GF-D8 (cell line): ENCODE measurements around the gene CCDC34.

Experiments used
- DNase-seq: peaks from one replicate; lab custom pipeline; 2025; lab: John Stamatoyannopoulos, UW

The CCDC34 gene

DNA sequence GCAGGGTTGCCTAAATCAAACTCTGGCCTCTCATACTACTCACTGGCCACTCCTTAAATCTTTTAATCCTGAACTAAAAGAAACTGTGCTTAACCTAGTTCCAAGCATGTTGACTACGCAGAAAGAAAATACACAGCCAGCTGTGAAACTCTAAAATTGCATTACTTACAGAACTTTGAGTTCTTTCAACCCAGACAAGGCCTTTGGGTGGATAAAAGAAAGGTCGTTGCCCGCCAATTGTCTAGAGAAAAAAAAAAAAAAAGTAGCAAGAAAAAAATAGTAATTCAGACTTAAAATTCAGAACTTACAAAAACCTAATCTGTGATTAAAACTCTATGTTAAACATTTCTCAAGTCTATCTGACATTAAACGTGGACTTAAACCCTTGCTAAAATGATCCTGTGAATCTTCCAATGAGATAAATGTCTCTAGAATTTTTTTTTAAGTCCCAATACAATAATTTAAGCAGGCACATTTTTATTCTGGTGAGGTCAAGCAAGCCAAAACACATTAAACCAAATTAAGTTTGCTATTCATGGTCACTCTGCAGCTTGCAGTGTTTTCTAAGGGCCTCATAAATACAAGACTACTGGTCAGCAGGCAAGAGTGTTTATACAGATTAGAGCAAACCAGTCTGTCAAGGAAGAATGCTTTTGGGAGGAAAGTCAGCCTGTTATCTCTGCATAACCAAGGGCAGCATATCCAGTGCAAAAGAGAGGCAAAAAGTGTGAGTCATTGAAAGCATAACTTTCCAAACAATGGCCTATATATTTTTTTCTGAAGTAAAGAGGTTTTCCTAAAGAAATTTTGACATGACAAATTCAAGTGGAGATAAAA is 29.5 kb upstream of the CCDC34 start:
- no peak for DNase-seq

DNA sequence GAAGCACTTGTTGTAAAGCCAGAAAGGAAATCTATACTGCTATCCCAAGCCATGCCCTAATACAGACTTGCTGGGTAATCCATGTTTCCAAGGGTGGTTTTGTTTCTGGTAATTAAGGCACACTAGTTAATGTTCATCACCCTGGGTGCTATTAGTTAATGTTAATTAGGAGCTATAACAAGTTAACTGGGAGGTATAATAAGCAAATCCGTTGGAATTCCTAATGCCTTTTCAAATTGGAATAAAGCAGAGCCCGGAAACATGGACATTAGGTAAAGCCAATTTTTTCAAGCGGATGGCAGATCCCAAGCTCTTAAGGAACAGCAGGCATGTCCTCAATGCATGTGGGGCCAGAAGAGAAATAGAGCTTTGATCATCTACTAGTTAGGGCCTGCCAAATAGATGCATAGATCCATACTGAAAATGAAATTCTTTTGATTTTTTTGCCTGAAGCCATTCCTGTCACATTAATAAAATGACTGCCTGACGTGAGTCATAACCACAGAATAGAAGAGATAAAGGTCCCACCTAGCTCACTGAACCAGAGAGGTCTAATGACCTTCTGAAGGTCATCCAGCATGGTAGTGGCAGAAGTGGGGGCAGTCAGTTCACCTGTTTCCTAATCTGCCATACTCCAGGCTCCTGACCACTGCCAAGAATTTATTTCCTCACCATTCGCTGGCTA is 28.5 kb upstream of the CCDC34 start:
- DNase-seq, result no peak

DNA sequence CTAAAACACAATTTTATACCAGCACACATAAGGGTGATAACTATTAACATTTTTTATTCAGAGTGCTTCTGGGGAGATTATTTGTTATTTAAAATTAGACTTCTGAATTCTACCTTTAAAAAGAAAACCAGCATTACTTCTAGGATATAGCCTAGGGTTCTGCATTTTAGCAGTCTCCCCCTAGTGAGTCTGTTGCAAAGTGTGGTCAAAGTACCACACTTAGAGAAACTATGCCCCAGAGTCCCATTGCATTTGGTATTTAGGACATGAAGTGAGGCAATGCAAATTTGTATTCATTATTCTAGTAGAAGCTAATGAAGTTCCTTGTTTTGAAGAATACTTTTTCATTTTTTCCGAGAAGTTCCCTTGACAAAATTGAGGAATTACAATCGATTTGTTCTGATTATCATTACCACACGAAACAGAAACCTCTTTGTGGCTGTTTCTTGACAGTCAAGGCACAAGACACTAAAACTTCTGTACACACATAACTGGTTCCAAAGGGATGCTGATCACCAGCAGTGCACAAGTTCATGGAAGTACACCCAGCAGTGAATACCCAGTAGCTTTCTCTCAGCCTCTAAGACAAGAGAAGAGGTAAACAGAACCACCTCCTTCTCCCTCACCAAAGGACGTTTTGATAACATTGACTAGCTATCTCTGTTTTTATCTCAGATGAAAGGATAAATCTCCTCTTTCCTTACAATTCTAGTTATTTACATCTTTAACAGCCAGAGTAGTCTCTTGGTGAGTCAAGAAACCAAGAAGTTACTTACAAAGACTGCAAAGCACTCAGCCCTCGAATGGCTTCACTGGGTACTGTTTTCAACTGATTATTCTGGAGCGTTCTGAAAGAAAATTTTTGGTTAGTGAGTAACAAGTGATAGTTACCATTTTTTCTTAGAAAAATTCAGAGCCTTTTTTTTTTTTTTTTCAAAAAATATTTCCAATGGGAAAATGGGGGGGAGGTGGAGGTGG is 27.6 kb upstream of the CCDC34 start:
- no peak for DNase-seq

DNA sequence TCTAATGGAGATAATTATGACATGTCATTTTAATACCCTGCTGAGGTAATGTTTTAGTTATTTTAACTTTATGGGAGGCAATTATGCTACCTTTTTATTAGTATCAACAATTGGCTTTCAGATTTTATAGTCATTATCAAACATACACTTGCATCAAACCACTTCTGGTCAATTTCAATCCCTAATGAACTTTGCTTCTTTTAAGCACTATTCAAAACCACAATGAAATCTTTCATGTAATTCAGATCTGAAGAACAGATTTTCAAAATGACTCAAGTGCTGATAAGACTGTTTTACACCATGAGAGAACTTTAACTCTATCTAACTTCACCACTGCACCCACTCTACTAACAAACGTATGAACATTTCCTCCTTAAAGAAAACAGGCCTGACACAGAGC is 25.9 kb upstream of the CCDC34 start:
- no peak for DNase-seq

DNA sequence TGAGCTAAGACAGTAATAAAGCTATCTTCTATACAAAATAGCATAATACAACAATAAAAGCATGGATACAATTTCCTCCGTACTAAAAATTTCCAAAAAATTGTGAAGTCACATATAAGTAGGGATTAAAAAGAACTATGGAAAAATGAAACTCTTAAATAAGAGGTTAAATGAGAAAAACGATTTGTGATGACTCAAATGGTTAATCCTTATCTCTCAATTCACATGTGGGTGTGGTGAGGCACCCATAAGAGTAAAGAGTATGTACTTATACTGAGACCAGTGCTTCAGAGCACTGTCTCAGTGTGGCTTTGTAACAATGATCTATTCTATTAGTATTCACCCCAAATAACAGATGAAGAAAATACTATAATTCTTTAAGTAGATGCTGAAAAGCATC is 25.0 kb upstream of the CCDC34 start:
- DNase-seq, result no peak

DNA sequence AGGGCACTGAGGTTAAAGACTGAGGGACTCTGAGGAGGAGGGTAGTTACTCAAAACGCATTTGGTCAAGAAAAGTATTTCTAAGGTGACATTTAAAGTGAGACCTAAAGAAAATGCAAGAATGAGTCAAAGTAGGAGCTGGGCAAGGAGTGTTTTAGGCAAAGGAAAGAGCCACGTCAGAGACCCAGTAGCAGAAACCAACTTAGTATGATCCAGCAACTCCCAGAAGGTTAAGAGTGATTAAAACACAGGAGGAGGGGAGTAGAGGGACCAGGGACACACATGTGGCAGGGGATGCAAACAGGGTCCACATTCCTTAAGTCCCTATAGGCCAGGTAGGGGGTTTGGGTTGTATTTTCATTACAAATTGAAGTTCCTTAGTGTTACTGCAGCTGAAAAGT is 24.3 kb upstream of the CCDC34 start:
- no peak for DNase-seq

DNA sequence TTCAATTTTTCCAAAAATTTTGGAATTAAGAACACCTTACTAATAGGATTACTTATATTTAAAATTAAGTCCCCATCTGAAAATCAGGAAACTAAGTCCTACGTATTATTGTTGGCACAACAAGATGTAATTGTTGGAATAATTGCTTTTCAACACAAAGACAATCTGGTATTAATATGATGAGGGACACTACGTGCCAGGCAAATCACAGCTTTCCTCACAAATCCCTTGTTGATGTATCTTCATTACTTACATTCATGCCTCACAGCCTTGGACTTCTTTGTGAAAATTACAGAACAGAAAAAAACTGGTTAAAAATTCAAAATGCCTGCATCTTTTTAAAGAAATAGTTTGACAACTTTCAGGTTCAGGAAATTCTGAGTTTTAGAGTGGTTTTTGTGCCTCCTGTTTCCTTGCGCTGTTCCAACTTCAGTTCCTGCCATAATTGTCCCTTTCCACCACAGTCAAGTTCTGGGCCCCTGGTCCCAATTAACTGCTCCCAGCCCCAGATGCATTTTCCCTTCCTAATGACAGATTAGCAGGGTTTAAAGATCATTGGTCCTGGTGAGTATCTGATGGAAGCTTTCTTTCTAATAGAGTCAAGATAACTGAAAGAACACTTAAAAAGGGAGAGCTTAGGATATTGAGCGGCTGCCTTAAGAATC is 23.3 kb upstream of the CCDC34 start:
- DNase-seq, result no peak

DNA sequence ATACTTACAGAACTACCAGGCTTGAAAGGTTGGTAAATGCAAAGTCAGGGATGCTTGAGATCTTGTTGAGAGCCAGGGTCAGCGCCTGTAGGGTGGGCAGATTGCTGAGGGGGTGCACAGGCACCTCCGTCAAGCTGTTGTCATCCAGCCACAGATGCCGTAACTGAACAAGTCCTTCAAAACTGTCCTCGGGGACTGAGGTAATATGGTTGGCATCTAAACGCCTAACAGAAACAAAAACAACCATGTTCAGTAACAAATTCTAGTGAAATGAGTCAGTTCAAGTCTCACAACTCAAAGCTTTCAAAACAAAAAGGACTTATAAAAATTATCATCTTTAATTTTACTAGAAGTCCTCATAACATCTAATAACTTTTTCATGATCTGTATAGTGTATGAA is 22.2 kb upstream of the CCDC34 start:
- no peak for DNase-seq

DNA sequence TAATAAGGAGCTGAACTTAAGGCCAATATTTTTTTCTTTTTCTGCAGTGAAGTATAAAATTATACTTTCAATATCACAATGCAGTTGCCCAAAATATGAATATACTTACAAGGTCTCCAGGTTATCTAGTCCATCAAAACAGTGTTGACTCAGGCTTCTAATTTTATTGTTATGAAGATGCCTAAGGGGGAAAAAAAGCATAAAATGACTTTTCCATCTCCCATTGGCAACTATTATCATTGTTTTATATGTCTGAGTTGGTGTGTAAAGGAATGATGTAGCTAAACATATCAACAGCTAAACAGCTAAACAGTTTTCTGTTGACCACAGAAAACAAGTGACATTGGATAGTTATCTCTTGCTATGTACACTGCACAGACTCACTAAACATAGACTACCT is 21.2 kb upstream of the CCDC34 start:
- DNase-seq, result no peak

DNA sequence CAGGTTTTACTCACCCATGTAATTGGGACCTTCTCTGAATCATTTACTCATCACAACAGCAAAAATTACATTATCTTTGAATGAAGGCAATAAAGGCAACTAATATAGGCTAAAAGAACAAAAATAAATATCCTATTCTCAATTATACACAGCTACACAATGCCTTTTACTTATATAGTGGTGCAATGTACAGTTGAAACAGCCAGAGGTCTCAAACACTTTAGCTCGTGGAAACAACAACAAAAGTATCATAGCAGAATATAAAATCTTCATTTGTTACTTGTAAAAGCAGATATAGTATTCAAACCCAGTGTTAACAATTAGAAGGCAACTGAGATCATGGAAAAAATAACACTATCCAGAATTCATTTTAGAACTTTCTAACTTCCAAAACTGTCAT is 20.6 kb upstream of the CCDC34 start:
- DNase-seq, result no peak

DNA sequence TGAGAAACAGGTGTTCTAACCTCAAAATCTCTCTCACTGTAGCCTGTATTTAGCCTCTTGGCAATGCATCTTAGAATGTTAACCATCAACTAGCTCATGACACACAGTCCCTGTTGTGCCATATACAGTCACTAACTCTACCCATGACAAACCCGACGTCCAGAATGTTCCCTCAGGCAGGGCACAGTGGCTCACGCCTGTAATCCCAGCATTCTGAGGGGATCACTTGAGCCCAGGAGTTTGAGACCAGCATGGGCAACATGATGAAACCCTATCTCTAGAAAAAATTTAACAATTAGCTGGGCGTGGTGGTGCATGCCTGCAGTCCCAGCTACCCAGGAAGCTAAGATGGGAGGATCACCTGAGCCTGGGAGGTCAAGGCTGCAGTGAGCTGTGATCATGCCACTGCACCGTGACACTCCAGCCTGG is 18.2 kb upstream of the CCDC34 start:
- no peak for DNase-seq

DNA sequence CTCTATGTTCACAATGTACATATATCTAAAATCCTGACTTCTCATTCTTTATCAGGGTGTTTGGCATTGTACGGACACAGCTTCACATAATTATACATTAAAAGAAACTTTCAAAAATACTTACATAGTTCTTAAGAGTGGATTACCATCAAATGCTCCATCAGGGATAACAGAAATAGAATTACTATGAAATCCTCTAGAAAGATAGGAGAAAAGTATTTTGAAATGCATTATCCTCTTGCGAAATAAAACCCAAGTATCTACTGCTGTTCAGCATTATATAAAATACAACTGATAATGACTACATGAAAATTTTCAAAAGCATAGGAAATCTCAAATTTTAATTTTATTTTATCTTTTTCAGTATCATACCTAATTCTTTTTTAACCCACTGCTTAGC is 17.8 kb upstream of the CCDC34 start:
- DNase-seq, result no peak

DNA sequence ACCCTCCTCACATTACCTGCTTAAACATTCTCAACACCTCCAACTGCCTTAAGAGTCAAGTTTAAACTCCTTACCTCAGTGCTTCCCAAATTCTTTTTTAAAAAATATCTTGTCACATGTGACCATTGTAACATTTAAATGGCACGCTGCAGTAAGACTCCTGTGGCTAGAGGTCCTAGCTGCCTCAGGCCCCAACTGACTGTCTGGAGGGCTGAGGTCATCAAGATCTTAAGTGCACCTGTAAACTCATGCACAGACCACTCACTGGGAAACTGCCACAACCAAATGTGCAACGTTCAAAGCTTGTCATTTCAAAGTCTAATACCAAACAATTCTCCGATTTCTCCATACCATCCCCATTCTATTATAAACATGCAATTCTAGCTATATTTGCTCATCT is 16.4 kb upstream of the CCDC34 start:
- no peak for DNase-seq

DNA sequence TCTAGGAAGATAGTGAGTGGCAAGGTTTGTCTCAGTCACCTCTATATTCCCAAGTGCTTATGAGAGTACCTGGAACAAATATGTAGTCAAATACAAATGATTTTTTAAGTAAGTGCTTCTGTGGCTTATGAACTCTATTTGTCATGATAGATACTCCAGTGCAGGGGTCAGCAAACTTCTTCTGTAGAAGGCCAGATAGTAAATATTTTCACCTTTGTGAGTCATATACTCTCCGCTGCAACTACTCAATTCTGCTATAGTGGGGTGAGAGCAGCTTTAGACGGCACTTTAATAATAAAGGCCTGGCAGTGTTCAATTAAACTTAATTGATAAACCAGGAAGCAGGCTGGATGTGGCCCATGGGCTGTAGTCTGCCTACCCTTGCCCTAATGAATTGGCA is 12.4 kb upstream of the CCDC34 start:
- DNase-seq, result no peak

DNA sequence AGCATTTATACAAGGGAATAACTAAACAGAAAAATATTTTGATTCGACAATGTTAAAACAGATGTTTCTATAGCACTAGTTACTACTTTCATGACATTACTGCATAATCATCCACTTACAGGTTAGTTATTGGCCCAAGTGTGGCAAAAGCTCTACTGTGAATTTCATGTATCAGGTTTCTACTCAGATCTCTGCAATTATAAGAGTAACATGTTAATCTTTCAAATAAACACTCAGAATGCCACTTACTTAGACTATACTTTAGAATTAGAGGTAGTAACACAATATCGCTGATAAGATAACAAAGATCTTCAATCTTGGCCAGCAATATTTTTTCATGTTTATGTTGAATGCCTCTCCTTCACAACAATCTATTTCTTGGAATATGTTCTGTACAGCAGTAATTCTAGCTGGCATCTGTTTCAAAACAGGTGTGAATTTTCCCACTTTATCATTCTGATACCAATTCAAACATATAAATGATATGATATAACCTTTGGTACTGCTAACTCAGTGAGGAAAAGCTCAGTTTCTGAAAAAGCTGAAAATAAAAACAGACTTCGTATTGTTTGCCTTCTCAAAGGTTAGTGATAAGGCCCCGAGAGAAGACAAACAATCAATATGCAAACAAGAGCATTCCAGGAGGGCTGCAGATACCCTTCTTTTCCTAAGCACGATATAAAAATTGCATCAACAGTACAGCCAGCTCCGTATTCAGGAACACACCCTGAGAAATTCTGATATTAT is 11.0 kb upstream of the CCDC34 start:
- DNase-seq, result no peak

DNA sequence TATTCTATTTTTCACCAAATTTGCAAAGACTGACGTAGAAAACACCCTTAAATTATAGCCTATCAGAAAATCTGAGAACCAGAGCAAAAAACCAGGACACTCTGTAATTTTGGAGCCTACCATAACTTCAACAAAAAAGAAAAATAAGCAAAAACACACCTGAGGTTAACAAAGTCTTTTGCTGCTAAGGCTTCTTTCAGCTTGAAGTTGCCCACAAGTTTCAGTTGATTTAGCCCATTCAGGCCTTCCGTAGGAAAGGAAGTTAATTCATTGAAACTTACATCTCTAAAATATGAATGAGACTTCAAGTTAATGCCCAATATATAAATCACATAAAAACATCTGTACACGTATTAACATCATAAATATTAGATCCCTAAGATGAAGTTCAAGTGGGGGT is 10.4 kb upstream of the CCDC34 start:
- no peak for DNase-seq

DNA sequence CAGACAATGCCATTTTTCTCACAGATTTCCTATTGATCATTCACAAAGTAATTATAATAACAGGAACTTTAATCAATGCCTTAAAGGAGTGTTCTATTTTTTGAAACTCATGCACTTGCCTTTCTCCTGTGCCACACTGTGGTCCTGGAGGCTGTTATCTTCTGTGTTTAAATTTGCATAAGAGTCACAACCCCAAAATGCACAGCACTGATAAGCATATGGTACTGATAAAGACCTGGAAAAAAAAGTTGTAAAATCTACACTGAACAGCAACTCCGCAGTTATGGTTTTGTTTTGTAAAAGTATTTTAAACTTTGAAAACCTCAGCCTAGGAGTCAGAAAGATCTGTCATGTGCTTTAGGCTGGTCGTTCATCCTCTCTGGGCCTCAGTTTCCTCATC is 9.1 kb upstream of the CCDC34 start:
- DNase-seq, result no peak

DNA sequence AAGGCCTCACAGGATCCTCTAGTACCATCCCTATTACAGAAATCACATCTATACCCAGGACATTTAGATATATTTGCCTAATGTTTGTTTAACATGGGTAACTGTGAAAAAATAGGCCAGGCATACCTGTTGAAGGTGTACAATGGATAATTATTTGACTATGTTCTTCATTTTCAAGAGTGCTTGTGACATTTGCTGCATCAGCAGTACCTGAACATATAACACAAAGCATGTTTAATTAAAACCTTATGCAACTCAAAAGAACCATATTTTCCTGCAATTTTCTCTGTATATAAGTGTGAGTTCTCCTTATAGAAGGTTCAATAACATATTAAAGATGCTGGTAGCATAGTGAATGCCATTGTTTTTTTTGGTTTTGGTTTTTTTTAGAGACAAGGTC is 8.5 kb upstream of the CCDC34 start:
- no peak for DNase-seq

DNA sequence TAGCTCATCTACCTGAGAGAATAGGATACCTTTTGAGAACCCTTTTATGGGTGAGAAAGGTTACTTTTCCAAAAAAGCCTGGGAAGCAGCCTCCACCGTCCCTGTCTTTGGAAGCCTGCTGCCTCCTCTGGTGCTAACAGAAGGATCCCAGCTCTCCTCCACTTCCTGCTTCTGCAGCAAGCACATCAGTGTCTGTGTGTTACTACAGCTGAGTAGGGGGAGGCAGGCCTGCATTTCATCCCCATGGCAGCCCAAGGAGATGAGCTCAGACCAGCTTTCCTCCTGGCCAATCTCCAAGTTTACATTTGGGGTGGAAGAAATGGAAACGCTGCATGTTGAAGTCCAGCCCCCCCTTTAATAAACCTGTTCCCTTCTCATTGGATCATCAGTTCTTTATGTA is 7.4 kb upstream of the CCDC34 start:
- no peak for DNase-seq

DNA sequence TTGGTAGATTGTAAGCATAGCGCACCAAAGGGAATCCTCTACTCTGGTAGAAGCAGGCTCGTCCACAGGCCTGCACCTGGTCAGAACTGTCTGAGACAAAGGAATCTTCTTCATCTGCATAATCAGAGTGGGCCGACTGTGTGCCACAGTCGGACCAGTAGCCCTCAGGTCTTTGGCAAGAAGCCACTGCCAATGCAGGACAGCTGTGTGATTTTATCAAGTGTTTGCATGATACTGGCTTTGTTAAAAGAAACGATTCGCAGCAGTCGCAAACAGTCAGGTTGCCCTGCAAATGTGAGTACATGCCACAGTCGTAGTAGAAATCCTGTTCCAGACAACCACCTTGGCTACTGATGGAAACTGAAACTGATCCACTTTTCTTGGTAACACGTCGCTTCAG is 4.9 kb upstream of the CCDC34 start:
- DNase-seq, result no peak

DNA sequence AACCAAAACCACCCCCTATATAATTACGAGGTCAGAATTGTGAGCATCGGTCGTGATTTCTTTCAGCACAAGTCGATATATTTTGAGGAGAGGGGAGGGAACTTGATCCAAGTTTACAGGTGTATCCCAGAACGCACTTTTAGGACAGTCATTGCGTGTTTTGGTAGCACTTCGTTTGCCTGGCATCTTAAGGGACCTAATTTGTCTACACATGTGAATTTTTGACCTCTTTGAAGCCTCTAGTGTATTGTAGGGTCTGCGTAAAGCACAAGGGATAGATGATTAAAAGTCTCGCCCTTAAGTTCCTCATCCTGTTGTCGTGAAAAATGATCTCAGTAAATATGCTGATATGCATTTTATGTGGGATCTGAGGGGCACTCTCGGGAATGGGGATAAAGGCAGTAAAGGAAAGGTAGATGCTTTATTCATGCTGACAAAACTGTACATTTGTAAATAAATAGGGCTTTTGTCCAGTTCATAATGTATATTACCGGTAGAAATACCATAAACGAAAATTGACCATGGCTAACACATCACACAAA is 632 bp upstream of the CCDC34 start:
- DNase-seq, result no peak
